HG02759 (cell line): ENCODE data around the gene FBXW8.

Experiments
- ATAC-seq: cut with Tn5 transposase; IDR thresholded peaks from one replicate; pipeline ENCODE4 v1.9.1; 2021; ENCODE audit warnings: mild to moderate bottlenecking, moderate library complexity; ENCODE audit not compliant: unreplicated experiment

Gene FBXW8

DNA sequence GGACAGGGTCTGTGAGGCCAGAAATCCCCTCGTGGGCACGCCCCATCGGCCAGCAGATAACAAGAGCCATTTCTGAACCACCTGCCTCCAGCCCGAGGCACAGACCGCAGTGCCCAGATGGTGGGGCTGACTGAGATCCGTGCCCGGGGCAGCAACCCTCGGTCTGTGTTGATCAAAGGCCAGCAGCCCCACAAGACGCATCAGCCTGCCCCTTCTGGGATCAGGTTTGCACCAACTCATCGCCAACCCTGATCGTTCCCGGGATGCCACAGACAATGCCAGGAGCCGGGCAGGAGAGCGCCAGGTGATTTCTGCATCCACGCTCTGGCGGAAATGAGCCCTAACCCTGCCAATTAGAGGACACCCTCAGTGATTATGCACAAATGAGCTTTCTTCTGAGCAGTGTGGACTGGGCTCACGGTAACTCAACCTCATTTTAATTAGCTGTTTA is 124.0 kb downstream of the FBXW8 start:
- ATAC-seq, result no peak

DNA sequence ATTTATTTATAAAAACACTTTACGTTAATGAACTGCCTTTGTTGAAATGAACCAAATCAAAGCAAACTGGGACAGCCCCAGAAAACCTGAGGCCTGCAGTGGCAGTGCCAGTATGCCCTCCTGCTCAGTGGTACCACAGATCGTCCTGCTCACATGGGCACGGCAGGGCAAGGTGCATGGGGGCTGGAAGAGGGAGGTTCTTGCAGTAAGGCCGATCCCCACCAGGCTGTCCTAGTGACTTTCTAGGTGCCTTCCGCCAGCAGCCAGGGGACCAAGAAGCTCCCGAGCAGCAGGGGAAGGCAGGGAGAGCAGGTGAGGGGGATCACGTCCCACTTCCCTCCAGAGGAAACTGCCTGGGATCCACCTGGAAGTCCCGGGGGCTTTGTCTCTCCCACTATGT is 124.5 kb downstream of the FBXW8 start:
- ATAC-seq, result no peak

DNA sequence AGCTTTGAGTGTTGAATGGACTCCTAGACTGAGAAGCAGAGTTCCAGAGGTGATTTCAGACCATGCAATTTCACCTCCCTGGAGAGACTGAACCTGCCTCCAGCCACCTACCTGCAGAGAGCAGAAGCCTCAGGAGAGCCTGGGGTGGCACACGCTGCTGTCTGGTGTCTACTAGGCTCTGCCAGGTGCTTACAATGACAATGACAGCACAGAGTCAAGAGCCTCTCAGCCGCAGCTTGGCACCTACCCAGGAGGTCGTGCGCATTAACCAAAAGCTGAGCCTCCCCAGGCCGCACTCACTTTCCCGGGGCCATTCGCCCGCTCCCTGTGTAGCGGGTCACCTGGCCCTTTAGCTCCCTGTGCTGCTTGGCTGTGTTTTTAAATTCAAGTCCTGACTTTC is 125.3 kb downstream of the FBXW8 start:
- ATAC-seq, result no peak

DNA sequence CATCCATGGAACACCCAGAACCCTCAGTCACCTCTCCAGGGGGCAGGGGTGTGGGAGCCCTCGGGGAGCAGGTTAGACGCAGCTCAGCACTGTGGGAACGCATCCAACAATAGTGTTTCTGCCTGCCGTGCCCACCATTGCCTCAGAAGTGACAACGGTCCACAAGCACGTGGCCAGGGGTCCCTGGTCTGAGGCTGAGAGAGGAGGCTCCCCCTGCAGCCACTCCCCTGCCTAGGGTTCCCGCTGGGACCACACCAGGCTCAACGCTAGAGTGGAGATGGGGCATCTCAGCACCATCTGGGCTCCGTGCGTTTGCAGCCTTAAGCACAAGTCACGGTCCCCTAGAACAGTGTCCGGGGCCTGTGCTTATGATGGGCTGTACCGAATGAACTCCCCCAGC is 125.8 kb downstream of the FBXW8 start:
- no peak for ATAC-seq

DNA sequence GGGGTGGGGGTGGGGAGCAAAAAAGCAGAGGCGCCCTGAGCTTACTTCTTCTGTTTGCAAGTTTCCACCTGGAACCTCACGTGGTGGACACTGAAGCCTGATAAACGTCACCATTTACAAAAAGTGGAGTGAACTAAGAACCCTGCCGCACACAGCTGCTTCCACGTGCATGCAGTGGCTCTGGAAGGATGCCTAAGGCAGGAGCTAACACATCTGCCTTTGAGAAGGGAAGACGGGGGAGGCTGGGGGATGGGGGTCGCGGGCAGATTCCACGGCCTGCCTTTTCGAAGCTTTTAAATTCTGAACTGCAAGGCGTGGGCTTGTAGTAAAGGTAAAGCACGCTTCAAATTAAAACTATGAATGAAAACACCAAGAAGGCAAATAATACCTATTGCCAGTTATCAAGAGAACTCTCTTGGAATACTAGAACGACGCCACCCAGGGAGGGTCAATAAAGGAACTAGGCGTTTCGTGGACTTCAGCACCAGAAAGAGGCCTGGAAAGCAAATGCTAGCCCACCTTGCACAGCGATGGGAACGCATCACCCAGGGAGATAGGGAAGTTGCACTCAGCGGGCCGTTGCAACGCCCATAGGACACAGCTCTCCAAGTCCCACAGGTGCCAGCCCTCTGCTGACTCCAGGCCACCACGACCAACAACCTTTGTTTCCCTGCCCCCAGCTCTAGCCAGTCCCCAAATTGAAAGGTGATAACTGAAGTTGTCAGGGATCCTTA is 126.7 kb downstream of the FBXW8 start:
- no peak for ATAC-seq

DNA sequence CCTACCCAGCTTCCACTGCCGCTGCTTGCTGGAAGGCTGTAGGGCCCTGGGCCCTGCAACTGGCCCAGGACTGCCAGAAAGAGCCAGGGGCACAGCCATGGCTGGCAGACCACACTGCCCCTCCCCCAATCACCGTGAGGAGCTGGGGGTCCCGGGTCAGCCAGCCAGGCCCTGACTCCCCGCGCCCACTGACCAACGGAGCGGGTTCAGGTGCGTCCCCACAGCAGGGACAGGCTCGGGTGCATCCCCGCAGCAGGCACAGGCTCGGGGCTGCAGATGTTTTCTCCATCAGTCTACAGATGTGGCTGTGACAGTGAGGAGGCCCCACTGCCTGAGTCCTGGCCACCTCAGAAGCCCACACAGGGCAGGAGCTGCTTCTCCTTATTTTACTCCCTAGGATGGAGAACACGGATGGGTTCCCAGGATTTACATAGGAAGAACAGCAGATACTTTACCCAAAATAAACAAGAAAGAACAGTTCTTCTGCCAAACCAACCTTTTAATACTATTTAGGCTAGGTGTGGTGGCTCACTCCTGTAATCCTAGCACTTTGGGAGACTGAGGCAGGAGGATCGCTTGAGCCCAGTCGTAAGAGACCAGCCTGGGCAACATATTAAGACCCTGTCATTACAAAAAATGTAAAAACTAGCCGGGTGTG is 127.4 kb downstream of the FBXW8 start:
- ATAC-seq, result no peak

DNA sequence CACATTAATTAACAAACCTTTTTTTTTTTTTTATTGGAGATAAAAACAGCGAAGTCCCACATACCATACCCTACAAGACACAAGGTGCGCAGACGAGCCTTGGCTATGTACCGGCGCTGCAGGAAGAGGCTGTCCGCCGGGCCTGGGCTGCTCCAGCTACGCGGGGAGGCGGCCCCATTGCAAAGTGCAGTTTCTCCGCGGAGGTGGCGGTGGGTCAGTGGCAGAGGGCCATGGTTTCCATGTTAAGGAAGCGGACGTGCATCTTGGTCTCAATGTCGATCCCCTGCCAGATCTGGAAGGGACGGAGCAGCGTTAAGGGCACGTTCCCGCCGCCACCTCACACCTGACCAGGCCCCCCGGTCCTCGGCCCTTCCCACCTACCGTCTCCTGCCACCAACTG is 128.2 kb downstream of the FBXW8 start:
- ATAC-seq, result no peak

DNA sequence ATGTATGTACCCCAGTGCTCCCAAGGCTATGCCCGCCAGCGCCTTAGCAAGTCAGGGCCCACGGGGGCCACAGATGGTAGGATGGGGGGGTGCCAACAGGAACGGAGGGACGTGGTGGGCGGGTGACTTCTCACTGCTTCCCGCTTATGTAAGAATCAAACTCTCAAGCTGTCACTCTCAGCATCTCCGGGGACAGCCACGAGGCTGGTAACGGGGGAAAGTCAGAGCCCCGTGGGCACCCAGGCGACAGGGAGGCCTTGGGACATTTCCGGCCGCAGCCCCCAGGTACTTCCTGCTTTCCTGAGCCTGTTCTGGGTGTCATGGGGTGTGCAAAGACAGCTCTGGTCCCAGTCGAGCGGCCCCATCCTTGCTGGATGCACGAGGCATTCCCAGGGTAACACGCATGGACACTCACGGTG is 129.2 kb downstream of the FBXW8 start:
- ATAC-seq, result no peak

DNA sequence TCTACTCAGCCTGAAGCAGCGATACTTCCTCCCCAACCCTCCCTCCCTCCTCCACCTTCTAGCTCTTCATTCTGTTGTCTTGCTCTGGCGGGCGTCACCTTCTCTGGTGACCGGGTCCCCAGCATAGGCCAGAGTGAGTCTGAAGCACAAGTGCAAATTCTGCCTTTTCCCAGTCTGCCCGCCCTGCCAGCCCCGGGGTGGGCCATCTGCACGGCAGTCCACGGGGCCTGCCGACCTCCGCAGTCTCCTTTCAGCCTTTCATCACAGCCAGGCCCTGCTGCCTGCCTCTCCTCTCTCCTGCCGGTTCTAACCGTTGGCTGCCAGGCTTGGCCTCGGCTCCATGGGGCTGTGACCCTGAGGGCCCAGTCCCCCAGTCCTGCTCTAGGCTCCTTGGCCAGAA is 129.7 kb downstream of the FBXW8 start:
- ATAC-seq, result no peak

DNA sequence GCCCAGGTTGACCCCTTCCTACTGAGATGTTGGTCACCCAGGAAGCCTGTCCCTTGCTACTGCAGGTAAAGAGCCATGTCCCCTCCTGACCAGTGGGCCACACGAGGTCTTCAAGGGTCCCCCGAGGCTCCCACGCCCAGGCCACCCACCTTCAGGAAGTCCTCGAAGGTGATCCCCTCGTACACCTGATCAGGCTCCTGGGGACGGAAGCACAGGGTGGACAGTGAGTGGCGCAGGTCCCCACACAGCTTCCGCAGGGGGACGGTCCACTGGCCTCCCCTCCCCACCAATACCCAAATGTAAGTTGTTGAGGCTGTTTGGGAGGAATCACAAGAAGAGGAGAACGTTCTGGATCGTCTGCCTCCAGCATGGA is 131.0 kb downstream of the FBXW8 start:
- ATAC-seq, result no peak

DNA sequence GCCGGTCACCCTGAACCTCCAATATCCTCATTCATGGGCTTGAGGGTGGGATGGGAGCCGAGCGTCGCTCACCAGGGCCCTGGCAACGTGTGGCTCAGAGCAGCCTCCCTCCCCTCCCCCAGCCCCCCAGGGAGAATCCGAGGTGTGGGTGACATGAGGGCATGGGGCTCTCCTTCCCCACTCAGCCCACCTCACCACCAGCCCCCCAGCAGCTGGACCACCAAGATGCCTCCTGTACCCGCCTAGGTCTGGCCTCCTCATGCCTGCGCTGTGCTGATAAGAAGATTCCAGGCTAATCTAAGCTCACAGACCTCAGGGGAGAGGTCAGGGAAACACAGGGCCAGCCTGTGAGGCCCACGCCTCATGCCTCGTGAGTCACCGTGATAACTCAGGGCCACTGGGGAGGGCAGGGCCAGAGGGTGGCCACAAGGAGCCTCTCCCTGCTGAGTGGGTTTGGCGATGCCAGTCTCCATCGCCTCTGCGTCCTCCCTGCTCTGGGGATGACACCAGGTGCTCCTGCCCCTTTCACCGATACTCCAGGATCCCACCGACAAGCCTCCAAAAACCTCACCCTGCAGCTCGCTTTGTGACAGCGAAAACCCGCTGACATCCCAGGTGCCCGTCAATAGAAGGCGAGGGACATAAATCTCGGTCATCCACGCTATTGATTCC is 131.6 kb downstream of the FBXW8 start:
- no peak for ATAC-seq

DNA sequence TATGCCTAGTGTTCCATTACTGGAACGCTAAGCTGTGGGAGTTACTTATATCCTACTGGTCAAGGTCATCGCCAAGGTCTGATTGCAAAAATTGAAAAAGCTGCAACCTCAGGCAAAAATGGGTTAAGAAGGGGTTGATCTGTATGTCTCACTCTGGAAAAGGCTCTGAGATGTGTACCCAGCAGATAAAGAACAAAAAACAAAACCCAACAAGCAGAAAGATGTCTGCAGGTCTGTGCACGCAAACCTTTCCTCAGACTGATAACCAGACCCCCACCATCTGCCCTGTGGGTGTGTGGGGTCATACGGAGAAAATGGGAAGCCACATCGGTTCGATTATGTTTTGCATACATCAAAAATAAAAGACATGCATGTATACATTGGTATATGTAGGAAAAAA is 132.1 kb downstream of the FBXW8 start:
- ATAC-seq, result no peak

DNA sequence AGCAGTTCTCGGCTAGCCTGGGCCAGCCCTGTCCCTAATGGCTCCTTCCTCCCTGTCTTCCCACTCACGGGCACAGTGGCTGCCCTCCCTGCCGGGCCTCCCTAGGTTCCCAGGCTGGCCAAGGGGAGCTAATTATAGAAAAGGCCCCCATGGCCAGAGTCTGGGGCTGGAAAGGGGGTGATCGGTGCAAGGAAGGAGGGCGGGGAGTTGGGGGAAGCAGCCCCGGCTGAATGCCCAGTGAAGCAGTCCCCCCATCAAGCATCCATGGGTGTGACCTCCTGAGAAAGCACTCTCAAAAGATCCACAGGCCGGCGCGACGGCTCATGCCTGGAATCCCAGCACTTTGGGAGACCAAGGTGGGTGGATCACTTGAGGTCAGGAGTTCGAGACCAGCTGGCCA is 133.6 kb downstream of the FBXW8 start:
- ATAC-seq, result no peak

DNA sequence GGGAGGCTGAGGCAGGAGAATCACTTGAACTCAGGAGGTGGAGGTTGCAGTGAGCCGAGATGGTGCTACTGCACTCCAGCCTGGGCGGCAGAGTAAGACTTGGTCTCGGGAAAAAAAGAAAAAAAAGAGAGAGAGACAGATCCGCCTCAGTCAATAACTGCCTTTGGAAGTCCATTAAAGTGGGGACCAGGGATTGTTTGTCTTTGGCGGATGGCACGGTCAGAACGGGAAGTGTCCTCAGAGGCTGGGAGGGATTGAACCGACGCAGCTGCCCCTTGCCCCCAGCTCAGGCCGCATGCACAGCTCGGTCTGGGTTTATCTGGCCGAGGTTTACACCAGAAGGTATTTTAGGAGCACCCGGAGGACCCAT is 134.0 kb downstream of the FBXW8 start:
- no peak for ATAC-seq

DNA sequence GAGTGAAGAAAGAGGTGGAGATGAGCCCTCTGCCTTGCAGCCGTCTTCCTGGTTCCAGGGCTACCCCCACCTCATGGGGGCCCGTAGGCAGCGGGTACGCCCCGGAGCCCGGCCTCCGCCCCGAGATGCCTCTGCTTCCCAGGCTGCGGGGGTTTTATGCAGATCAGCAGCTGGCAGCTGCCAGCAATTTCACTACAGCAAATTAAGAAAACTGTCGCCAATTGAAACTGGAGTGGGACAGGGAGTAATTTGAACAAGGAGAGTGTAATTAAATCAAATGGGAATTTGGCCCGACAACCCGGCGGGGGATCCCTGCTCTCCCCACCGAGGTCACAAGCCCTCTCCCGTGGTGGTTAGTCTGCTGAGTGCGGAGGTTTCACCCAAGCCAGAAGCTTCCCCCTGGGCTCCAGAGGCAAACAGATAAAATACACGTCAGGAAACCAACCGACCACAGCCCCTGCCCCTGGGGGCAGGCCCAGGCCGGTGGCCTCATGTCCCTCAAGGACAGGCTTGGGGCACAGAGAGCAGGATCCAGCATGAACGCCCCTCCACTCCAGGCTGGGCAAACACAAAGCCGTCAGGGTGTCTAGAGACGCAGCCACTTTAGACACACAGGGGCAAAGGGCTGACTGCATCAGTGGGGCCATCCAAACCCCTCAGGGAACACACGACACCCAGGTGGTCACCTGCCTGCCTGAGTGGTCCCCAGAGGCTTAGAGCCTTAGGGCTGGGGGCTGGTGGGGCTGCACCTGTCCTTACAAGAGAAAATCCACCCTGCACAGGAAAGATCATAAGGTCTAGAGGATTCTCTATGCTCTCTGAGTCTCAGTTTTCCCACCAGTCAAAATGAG is 134.6 kb downstream of the FBXW8 start:
- ATAC-seq, result no peak

DNA sequence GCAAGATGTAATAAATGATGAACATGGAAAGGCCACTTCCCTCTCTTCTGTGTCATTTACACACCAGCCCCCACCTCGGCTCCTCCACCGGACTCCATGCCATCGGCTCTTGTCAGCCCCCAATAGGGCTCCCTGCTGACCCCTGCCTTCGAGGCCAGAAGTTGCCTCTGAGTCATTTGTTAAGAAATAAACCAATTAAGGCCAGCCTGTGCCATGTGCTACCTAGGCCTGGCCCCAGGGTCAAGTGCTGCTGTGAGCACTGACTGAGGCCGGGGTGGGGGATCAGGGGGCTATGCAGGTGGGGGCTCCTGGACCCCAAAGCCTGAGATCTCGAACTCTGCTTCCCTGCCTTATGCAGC is 135.2 kb downstream of the FBXW8 start:
- ATAC-seq, result no peak

DNA sequence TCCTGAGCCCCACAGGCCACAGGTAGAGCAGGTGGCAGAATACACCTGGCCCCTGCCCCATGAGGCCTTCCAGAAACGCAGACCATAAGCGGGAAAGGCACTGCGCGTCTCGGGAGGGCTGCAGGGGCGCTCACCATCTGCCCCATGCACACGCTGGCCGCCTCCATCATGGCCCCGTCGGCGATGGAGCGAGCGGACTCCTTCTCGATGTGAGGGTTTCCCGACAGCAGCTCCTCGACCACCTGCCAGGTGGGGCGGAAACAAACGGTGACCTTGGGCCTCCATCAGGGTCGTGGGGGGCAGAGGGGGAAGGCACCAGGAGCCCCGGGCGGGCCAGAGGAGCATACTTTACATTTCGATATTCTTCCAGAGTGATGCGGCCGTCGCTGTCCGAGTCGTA is 135.7 kb downstream of the FBXW8 start:
- no peak for ATAC-seq

DNA sequence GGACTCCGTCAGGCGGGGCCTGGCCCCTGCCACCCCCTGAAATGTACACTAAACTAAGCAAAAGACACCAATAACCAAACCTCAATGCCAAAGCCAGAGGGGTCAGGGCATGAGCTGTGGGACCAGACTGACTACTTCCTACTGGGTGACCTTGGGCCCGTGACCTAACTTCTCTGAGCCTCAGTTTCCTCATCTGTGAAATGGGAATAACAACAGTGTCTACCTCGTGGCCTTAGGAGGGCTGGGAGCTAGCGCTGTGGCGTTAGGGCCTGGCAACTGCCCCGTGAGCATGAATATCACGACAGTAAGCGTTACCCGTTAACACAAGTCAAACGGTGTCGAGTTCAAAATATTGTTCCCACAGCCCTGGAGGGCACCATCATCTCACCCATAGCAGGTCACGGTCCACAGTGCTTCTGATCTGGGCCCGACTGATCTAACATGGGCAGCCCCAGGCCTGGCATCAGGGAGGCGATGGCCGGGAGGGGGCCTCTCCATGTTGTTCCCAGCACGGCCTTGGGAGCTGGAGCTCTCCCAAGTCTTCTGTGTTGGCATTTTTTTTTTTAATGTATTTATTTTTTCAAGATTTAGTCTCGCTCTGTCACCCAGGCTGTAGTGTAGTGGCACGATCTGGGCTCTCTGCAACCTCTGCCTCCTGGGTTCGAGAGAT is 136.2 kb downstream of the FBXW8 start:
- ATAC-seq, result no peak

DNA sequence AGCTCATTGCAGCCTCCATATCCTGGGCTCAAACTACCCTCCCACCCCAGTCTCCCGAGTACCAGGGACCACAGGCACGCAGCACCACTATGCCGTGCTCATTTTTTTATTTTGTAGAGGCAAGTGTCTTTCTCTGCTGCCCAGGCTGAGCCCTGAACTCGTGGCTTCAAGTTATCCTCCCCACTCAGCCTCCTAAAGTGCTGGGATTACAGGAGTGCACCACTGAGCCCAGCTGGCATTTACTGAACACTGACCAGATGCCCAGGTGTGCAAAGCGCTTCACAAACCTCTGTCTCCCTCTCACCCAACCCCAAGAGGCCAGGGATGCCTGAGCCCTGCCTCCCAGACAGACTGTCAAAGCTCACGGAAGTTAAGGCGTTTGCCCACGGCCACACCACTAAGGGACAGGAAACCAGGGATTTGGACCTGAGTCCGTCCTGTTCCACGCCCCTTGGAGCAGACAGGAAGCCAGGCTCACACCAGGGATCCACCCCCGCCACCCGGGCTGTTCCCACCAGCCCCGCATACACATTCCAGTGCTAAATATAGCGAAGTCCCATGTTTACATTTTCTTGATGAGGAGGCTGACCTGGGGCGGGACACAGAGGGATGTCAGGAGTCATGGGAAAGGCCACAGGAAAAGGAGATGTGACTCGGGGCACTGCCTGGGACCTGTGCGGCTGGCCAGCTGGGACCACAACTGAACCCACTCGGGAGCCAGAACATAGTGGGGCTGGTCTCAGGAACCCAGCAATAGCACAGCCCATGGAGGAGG is 137.2 kb downstream of the FBXW8 start:
- ATAC-seq, result no peak

DNA sequence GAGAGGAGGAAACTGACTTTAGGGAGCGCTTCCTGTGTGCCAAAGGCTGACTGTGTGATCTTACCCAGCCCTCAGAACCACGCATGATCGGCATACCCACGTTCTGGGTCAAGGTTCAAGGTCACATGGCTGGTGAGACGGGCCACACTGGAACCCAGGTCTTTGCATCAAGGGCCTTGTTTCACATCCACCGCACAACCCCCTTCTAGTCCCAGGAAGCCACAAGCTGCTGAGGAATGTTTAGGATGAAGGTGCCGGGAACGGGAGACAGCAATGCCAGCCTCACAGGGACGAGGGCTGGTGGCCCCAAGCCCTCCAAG is 137.8 kb downstream of the FBXW8 start:
- no peak for ATAC-seq
